DLD1 (cell line): Measurements from ENCODE around the gene TRIM67.
"Not testable (repeated sequence)": the region's sequence is repeated elsewhere in the genome, so short reads cannot be mapped to it uniquely, and the experiment has no call there.

Experiments used
- in situ Hi-C: cut with HindIII; loops from 2 replicates; pipeline ENCODE4 v1.10.0; 2017; ENCODE audit warnings: low sequenced_read_pairs

TRIM67 gene

DNA sequence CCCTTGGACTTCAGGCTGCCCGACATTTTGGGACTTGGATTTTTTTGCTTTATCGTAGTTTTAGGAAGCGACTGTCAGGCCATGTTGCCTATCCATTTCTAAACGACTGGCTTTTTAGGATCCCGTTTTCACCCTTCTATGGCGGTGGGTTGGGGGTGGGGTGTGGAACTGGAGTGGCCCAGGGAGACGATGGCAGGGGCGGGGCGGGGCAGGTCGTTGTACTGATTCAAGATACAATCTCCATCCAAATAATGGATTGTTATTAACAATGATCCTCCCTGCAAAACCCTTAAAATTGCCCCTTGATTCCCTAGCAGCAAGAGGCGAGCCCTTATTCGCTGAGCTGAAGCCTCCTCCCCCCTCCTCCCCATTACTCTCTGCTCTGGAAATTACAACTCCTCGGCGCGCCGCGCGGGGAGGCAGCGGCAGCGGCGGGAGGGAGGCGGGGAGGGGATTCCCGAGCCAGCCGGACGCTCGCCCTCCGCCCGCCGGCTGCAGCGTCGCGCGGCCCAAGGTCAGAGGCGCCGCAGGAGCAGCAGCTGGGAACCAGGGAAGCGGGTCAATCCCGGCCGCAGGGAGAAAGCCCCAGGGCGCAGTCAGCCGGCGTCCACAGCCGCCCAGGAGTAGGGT lies at the start of gene TRIM67:
TSS of gene TRIM67 (plus strand) at position 392 of the 630 bp plus-strand sequence. CDS start 912 bp downstream, outside the sequence.
- in situ Hi-C loops: no loop called here

- in situ Hi-C loops: no loop called here
These were observed 45.1 kb upstream of the TRIM67 start for GRCh38 chr1:231116738-231117137.

- in situ Hi-C loops: no loop called here
These were observed 43.0 kb upstream of the TRIM67 start for GRCh38 chr1:231118704-231119453.

DNA sequence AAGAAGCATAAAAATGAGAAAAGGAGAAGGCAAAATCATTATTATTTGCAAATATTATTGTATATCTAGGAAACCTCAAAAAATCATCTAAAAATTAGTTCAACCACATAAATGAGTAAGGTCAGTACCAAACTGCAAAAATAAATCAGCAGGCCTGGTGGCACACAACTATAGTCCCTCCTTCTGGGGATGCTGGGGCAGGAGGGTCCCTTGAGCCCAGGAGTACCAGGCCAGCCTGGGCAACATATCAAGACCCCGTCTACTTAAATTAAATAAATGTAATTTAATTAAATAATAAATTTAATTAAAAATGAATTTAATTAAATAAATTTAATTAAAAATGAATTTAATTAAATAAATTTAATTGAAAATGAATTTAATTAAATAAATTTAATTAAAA lies 40.3 kb upstream of the TRIM67 start:
- in situ Hi-C loops: no loop called here

GRCh38 chr1:231122143-231122542 lies 39.7 kb upstream of the TRIM67 start:
- in situ Hi-C loops: no loop called here

DNA sequence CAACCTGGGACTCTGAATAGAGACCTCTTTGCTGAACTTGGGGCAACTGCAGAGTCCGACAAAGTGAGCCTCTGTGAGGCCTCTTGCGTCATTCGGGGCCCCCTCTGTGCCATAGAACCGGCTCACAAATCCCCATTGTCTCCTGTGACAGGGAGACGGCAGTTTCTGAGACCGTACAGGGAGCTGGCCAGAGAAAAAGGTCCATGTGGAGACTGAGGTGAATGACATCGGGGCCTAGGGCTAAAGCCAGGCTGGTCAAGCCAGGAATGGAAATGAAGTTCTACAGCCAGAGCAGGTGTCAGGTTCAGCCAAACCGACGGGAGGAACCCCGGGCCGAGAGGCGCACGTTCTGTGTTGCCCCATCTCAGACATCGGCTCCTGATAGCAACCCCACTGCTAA lies 37.1 kb upstream of the TRIM67 start:
- in situ Hi-C loops: no loop called here

DNA sequence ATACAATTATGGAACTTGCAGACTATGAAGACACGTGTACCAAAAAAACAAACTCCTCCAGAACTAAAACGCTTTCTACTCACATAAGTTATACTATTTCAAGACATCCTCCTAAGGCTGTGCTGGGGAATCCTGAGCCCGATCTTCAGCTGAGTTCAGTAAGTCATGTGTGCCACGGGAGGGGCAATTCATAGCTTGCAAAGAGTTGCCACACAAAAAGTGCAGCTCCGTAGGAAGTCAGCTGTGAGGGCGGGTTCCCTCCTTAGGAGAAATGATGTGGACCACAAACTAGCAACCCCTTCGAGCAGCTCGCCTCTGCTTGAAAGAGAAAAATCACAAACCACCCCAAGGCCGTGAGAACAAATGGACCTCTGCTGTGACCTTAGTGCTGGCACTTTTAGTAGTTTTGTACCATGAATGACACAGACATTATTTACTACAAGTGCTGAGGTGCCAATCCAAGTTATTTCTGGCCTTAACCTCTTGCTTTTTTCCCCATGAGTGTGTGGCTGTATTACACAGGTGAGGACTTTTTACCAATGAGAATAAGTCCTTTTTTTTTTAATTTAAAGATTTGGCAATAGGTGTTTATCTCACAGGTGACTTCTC lies 35.8 kb upstream of the TRIM67 start:
- in situ Hi-C loops: no loop called here

DNA sequence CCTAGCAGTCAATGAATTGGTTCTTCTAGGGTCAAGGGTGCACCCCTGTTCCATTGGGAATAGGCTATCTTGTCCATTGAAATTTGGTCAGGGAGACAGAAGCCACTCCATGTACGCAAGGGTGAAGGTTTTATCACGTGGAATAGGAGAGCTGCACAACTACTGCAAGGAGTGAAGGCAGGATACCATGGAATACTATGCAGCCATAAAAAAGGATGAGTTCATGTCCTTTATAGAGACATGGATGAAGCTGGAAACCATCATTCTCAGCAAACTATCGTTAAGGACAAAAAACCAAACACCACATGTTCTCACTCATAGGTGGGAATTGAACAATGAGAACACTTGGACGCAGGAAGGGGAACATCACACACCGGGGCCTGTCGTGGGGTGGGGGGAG lies 34.8 kb upstream of the TRIM67 start:
- in situ Hi-C loops: not testable (repeated sequence)

GRCh38 chr1:231128471-231128870 lies 33.4 kb upstream of the TRIM67 start:
- in situ Hi-C loops: not testable (repeated sequence)

DNA sequence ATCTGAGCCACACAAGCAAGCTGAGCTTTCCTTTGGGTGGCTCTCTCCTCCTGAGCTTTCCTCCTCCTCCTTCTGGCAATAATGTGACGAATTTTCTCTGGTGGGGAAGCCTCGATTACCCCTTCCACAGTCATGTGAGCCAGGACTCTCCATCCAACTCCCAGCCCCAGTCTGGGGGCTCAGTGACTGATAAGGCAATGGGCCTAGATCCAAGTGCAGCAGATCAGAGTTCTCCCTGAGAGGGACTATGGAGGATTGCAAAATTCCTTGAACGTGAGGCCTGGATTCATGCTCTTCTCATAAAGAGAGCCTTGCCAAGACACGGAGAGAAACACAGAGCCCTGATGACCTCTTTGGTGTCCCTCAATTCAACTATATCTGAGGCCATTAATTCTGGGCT lies 31.3 kb upstream of the TRIM67 start:
- in situ Hi-C loops: no loop called here

- in situ Hi-C loops: not testable (repeated sequence)
These were observed 29.3 kb upstream of the TRIM67 start for GRCh38 chr1:231132591-231132990.

DNA sequence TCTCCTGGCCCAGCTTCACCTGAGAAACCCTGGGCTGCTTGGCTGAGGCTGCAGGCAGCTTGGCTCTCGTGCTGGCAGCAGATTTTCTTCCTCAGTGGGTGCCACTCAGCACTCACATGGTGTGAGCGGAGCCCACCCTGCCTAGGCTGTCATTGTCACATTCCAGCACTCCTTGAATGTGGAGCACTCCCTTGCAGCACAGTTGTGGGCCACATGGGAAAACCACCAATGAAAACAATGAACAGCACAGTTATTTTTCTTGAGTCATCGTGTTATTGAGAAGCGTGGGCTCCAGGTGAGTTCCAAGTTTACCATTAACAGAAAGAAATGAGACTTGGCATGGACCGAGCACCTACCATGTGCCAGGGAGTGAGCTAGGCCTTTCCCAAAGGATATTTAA lies 27.2 kb upstream of the TRIM67 start:
- in situ Hi-C loops: no loop called here

DNA sequence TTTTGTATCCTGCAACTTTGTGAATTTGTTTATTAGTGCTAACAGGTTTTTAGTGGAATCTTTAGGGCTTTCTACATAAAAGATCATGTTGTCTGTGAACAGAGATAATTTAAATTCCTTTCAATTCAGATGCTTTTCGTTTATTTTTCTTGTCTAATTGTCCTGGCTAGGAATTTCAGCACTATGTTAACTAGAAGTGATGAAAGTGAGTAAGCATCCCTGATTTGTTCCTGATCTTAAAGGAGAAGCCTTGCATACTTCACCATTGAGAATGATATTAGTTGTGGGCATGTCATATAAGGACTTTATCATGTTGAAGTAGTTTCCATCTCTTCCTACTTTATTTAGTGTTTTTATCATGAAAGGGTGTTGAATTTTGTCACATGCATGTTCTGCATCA lies 23.6 kb upstream of the TRIM67 start:
- in situ Hi-C loops: no loop called here

DNA sequence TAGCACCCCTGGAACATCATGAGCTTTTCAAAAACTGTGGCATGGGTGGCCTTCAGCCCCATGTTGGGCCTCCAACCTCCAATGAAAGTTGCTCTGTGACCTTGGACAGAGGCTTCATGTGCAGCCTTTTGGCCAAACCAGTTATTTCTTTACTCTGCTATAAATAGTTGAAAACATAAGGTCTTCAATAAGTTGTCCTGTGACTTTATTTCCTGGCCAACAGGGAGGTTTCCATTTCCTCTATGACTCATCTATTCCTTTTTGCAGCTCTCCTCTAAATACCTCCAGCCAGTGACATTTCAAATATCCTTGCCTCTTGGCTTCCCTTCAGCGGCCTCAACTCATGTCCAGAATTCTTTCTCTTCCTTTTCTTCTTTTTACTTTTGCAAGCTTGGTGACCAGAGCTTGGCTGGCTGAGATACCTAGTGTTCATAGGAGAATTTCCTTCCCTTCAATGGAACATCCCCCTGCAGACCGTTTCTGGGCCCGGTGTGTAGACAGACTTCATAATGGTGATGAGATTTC lies 22.7 kb upstream of the TRIM67 start:
- in situ Hi-C loops: no loop called here

DNA sequence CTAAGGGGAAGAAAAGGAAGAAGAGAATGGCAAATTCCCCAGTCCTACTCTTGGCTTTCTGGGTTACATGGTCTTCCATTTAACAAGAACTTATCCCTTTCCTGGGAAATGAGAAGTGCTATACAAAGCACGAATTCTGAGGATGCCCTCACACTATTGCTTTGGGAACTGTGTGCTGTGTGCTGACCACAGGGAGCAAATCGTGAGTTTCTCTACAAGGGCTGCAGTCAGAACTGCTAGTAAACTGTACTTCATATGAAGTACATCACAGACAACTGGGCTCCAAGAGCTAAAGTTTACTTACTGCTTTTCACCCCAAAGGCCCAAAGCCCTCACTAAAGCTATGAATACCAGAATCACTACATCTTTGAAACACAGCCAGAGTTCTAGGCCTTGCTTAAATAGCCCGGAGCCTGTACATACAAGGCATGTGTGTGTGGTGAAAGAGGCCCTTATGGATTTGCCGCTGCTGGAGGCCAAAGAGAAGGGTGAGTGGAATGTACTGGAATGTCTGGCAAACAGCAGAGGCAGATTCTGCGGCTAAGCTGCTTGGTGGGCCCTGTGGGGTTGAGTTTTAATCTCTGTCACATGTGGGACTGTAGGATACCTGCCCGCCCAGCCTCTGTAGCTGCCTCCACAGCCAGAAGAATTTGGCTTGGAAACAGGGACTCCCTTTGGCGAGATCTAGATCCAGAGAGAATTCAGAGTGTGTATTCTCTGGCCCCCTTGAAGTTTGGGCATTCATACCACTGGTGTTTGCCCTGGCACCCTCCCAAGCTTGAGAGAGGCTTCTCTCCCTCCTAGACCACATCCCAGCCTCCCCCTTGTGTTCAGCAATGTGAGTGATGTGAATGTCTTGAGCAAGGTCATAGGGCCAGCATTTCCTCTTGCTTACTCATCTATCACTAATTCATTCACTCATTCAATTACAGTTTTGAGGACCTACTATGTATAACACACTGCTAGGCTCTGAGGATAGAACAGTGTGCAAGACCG lies 21.9 kb upstream of the TRIM67 start:
- in situ Hi-C loops: no loop called here

DNA sequence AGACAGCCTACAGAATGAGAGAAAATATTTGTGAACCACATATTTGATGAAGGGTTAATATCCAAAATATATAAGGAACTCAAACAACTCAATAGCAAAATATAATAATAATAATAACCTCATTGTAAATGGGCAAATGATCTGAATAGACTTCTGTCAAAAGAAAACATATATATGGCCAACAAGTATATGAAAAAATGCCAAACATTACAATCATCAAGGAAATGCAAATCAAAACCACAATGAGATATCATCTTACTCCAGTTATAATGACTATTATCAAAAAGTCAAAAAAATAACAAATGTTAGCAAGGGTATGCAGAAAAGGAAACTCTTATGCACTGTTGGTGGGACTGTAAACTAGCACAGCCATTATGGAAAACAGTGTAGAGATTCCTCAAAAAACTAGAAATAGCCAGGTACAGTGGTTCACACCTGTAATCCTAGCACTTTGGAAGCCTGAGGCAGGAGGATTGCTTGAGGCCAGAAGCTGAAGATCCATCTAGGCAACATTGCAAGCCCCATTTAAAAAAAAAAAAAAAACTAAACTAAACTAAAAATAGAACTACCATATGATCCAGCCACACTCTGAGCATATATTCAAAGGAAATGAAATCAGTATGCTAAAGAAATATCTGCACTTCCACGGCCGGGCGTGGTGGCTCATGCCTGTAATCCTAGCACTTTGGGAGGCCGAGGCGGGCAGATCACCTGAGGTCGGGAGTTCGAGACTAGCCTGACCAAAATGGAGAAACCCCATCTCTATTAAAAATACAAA lies 17.3 kb upstream of the TRIM67 start:
- in situ Hi-C loops: no loop called here

DNA sequence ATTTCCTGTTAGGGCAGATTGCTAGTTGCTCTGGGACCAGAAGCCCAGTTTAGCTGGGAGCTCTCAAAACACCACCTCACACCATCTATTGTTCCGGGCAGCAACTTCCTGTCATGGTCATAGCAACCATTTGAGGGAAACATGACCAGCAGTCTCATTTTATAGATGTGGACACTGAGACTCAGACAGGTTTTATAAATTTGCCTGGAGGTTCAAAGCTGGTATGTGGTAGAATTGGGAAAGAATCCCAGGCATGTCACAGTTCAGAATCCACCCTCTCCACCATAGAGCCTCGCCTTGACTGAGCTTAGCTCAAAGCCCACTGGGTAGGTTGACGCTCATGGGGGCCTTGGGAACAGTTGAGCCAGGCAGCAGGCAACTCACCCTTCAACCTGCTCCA lies 14.0 kb upstream of the TRIM67 start:
- in situ Hi-C loops: no loop called here

- in situ Hi-C loops: loop anchor here (5.0 kb wide), 1 partner anchor 45 kb away; no protein-coding TSS in a partner anchor
These were observed 10.0 kb upstream of the TRIM67 start for GRCh38 chr1:231151811-231152210.

DNA sequence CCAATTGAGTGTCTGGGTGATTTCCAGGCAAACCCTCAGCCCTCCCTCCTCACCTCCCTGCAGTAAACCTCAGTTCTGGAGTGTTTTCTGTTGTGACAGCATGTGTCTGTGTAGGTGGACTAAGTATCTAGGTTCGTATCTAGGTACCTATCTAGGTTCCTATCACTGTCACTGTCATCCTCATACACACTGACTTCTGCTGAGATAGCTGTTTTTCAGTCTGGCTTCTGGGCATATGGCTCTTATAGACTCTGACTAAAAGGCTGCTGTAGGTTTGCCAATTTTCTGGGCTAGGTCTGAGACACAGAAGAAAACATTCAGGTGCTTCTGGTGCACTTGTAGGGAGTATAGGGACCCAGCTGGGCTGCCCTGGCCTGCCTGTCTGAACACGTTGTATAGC lies 8.1 kb upstream of the TRIM67 start:
- in situ Hi-C loops: loop anchor here (5.0 kb wide), 1 partner anchor 44 kb away; no protein-coding TSS in a partner anchor

DNA sequence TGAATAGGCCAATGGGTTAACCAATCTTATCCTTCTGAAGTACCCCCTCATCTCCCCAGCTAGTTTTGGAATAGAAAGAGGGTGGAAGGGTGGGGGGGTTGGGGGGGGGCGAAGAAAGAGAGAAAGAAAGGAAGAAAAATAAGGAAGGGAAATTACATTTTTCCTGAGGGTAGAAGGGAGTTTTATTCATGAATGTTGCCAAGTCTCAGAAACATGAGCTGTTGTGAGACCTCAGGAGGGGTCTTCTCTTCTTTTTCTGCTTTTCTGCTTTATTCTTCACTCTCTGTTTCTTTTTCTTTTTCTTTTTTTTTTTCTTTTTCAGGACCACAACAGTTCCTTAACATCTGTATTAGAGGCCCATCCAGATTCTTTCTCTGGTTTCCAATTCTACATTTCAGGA lies 6.0 kb upstream of the TRIM67 start:
- in situ Hi-C loops: no loop called here
